ENCODE measurements around the gene PSD4.

PSD4 gene

GRCh38 chr2:113144259-113144658, 29.5 kb upstream of the PSD4 start:
- no peak for DNase-seq

GRCh38 chr2:113148606-113149552, 24.9 kb upstream of the PSD4 start:
- no peak for DNase-seq

GRCh38 chr2:113149553-113150257, 24.1 kb upstream of the PSD4 start:
- no peak for DNase-seq

GRCh38 chr2:113150258-113150601, 23.5 kb upstream of the PSD4 start:
- no peak for DNase-seq

- DNase-seq: no peak
Measured at GRCh38 chr2:113155331-113155730, 18.4 kb upstream of the PSD4 start.

- no peak for DNase-seq
Measured at GRCh38 chr2:113156278-113157117, 17.3 kb upstream of the PSD4 start.

GRCh38 chr2:113157118-113157896, 16.5 kb upstream of the PSD4 start:
- DNase-seq: no peak

- no peak for DNase-seq
Measured at GRCh38 chr2:113157897-113158753, 15.6 kb upstream of the PSD4 start.

- no peak for DNase-seq
Measured at GRCh38 chr2:113158884-113159553, 14.8 kb upstream of the PSD4 start.

- DNase-seq: no peak
Measured at GRCh38 chr2:113160248-113160647, 13.5 kb upstream of the PSD4 start.

GRCh38 chr2:113160962-113161361, 12.8 kb upstream of the PSD4 start:
- DNase-seq: no peak

- DNase-seq: no peak
Measured at GRCh38 chr2:113162173-113162572, 11.6 kb upstream of the PSD4 start.

GRCh38 chr2:113162869-113163268, 10.9 kb upstream of the PSD4 start:
- DNase-seq: no peak

- DNase-seq: no peak
Measured at GRCh38 chr2:113164215-113164929, 9.4 kb upstream of the PSD4 start.

GRCh38 chr2:113164930-113165585, 8.7 kb upstream of the PSD4 start:
- DNase-seq: no peak

GRCh38 chr2:113166187-113166645, 7.6 kb upstream of the PSD4 start:
- DNase-seq: no peak

- DNase-seq: no peak
Measured at GRCh38 chr2:113167115-113167932, 6.4 kb upstream of the PSD4 start.

GRCh38 chr2:113167962-113168340, 5.8 kb upstream of the PSD4 start:
- no peak for DNase-seq

Measured in effector CD4-positive, alpha-beta T cell (primary cell).